Activated CD4-positive, alpha-beta T cell treated with anti-CD3 and anti-CD28 coated beads for 48 hours (primary cell): Measurements from ENCODE around the gene MRPL18.
A peak's percentile ranks its signal among the peaks of the same experiment; 100 is the strongest.
"Not testable (repeated sequence)": the region's sequence is repeated elsewhere in the genome, so short reads cannot be mapped to it uniquely, and the experiment has no call there.

Experiments
- DNase-seq: peaks from one replicate; pipeline ENCODE4 v3.0.0-alpha.2; 2020

MRPL18 gene

GRCh38 chr6:159777240-159777904 lies 12.9 kb upstream of the MRPL18 start:
- no peak for DNase-seq

GRCh38 chr6:159778131-159778530 lies 12.1 kb upstream of the MRPL18 start:
- DNase-seq: no peak

GRCh38 chr6:159778542-159779103 lies 11.6 kb upstream of the MRPL18 start:
- no peak for DNase-seq

- peak; percentile 15 for DNase-seq
Measured at GRCh38 chr6:159788276-159788675, 2.0 kb upstream of the MRPL18 start.

GRCh38 chr6:159788753-159789376 lies 1.4 kb upstream of the MRPL18 start:
- peak; percentile 38 for DNase-seq

- DNase-seq: peak; percentile 100
Measured at GRCh38 chr6:159789377-159790148, 704 bp upstream of the MRPL18 start, which contains the start of gene TCP1. TSS of gene TCP1 (minus strand) at chr6:159789602. CDS start at chr6:159789468, 134 bp downstream.

GRCh38 chr6:159790956-159791598 lies 810 bp downstream of the MRPL18 start:
- DNase-seq: no peak

- not testable (repeated sequence) for DNase-seq
Measured at GRCh38 chr6:159794976-159795375, 4.7 kb downstream of the MRPL18 start.

GRCh38 chr6:159797554-159797953 lies 7.3 kb downstream of the MRPL18 start:
- no peak for DNase-seq

GRCh38 chr6:159800141-159800865 lies 10.0 kb downstream of the MRPL18 start, which contains the start of gene PNLDC1:
TSS of gene PNLDC1 (plus strand) at chr6:159800276. CDS start at chr6:159800308, 32 bp downstream.
- no peak for DNase-seq

- DNase-seq: no peak
Measured at GRCh38 chr6:159801935-159802334, 11.7 kb downstream of the MRPL18 start.

- DNase-seq: no peak
Measured at GRCh38 chr6:159804504-159804903, 14.2 kb downstream of the MRPL18 start.

- no peak for DNase-seq
Measured at GRCh38 chr6:159805440-159806020, 15.3 kb downstream of the MRPL18 start.

GRCh38 chr6:159806021-159806458 lies 15.8 kb downstream of the MRPL18 start:
- DNase-seq: no peak

GRCh38 chr6:159807150-159807858 lies 17.0 kb downstream of the MRPL18 start:
- no peak for DNase-seq

- no peak for DNase-seq
Measured at GRCh38 chr6:159808647-159809046, 18.4 kb downstream of the MRPL18 start.

- no peak for DNase-seq
Measured at GRCh38 chr6:159809149-159809548, 18.9 kb downstream of the MRPL18 start.

- DNase-seq: no peak
Measured at GRCh38 chr6:159813781-159814180, 23.5 kb downstream of the MRPL18 start.

GRCh38 chr6:159815410-159815809 lies 25.1 kb downstream of the MRPL18 start:
- DNase-seq: no peak

- not testable (repeated sequence) for DNase-seq
Measured at GRCh38 chr6:159816775-159817174, 26.5 kb downstream of the MRPL18 start.
